B cell (primary cell): ENCODE measurements around the gene GGACT.

Experiments
- CTCF ChIP-seq: fragments of 200-600 bp; IDR thresholded peaks from one replicate; pipeline ENCODE4 v1.8.0; 2022; ENCODE audit warnings: antibody characterized with exemption, mild to moderate bottlenecking
- EZH2 ChIP-seq: IDR thresholded peaks from 2 replicates; pipeline ENCODE4 v1.6.1; 2012; ENCODE audit warnings: borderline replicate concordance, low read depth, mild to moderate bottlenecking, moderate library complexity, low read length; ENCODE audit not compliant: insufficient read depth, poor library complexity, severe bottlenecking

- TF ChIP-seq CTCF (no peak), EZH2 (no peak)
Measured at GRCh38 chr13:100619940-100620339, 31.4 kb upstream of the GGACT start.
